Measurements from ENCODE around the gene TMEM200A.

DNA sequence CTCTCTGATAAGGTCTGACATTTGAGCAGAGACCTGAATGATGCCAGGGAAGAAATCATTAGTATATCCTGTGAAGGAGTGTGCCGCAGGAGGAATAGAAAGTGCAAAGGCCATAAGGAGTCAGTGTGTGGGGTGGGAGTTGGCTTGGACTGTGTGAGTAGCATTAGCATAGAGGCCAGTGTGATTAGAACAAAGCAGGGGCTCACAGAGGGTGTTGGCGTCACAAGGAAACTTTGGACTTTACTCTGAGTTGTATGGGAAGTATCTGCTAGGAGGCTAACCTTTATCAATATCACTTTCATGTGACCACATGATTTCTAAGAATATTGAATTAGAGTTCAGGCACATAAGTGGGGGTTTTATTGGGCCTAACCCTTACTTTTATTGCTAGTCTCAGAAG, 12.1 kb downstream of the TMEM200A start:
- TF ChIP-seq POLR2A (IDR thresholded peaks at IDR 0.05; ENCODE audit: low read depth, low read length) (no peak), CTCF (IDR thresholded peaks at IDR 0.05; ENCODE audit: extremely low read depth in 1 of 2, insufficient read depth in 1 of 2, low read depth in 1 of 2, low read length in 2 of 2) (no peak), EZH2 (IDR thresholded peaks at IDR 0.05; ENCODE audit: borderline replicate concordance, low read depth, low read length, severe bottlenecking) (no peak)

Data from endothelial cell of umbilical vein (primary cell).